ENCODE measurements around the gene PAPOLG.

The PAPOLG gene

GRCh38 chr2:60756097-60757087, at the start of gene PAPOLG:
Gene PAPOLG (plus strand): TSS chr2:60756268. CDS start chr2:60756479, 211 bp downstream.
- DNase-seq: peak; percentile 94

DNA sequence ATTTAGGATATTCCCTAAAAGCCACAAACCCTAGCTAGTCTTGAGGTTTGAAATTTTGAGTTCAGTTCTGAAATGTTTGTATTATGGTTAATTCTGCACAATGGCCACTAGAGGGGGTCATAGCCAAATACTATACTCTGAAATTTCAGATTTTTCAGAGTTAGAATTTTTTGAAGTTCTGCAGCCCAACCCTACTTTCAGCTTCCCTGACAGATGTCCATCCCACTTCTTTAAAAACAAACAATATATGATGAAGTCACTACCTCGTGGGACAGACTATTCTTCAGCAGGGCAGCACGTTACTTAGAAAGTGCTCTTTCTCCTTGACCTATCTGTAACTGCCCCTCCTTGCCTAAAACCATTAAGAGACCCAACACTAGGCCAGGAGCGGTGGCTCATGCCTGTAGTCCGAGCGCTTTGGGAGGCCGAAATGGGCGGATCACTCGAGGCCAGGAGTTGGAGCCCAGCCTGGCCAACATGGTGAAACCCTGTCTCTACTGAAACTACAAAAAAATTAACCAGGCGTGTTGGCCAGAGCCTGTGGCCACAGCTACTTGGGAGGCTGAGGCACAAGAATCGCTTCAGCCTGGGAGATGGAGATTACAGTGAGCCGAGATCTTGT, 48.2 kb upstream of the PAPOLG start:
- DNase-seq: peak; percentile 46

DNA sequence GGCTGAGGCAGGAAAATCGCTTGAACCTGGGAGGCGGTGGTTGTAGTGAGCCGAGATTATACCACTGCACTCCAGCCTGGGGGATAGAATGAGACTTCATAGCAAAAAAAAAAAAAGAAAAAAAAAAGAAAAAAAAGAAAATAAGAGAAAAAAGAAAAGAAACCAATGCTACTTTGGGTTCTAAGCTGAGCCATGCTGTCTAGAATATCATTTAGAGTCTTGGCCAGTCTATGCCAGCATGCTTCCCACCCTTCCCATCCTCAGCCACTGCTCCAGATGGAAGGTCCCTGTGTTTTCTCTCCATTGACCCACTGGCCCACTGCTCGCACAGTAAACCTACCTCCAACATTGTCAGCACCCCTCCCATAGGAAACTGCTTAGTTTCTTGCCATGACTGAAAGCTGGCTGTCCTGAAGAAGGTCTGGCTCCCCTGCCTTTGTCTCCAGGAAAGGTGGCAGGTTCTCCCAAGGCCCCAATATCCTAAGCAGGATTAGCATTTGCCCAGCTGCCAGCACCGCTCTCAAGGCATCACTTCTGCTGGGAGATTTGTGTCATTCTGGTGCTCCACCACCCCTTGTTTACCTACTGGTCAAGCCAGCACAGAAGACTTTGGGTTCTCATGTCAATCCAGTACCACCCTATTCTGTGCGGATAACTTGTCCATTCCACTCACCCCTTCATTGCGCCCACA, 47.3 kb upstream of the PAPOLG start:
- no peak for DNase-seq

GRCh38 chr2:60710707-60711106, 45.4 kb upstream of the PAPOLG start:
- DNase-seq: no peak

DNA sequence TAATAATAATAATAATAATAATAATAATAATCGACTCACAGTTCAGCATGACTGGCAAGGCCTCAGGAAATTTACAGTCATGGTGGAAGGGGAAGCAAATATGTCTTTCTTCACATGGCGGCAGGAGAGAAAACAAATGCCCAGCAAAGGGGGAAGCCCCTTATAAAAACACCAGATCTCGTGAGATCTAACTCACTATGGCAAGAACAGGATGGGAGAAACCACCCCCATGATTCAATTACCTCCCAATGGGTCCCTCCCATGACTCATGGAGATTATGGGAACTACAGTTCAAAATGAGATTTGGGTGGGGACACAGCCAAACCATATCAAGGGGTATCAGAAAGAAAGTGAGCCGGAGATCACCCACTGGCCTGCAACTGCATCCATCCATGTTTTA, 40.5 kb upstream of the PAPOLG start:
- no peak for DNase-seq

DNA sequence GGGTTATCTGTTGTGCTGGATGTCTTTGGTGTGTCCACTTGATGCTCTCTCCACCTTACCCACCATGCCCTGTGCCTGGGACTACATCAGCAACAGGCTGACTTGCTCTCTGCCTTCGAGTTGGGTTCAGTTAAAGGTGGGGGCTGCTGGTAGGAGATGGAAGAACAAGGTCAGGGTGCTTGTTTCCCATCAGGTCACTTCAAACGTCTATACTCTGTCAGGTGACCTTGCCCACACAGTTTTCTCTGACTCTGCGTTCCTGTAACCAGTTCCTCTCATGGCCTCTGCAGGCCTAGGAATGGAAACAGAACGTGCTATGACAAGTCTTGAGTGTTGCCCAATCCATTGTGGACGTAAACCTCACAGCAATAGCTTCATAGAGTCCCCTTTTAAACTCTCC, 38.4 kb upstream of the PAPOLG start:
- no peak for DNase-seq

DNA sequence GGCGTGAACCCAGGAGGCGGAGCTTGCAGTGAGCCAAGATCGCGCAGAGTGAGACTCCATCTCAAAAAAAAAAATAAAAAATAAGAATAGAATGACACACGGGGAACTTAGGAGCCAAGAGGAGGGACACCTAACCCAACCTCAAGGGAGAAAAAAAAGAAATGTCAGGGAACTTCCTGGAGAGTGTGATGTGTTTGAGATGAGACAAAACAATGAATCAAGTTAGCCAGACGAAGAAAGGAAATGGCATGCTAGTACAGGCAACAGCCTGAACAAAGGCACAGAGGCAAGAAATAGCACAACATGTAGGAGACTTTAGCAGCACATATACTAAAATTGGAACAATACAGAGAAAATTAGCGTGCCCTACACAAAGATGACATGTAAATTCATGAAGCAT, 36.7 kb upstream of the PAPOLG start:
- no peak for DNase-seq

DNA sequence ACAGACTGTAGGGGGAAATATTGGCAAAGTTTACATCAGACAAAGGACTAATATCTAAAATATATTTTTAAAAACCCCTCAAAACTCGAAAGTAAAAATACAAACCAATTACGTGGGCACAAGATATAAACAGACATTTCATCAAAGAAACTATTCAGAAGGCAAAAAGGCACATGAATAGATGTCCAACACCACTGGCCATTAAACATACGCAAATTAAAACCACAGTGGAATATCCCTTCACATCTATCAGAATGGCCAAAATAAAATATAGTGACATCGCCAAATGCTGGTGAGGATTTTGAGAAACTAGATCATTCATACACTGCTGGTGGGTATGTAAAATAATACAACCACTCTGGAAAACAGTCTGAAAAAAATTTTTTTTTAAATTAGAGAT, 30.6 kb upstream of the PAPOLG start:
- no peak for DNase-seq

GRCh38 chr2:60728855-60729254, 27.2 kb upstream of the PAPOLG start:
- DNase-seq: no peak

- DNase-seq: peak; percentile 38
These were observed 20.4 kb upstream of the PAPOLG start for GRCh38 chr2:60735496-60736250.

DNA sequence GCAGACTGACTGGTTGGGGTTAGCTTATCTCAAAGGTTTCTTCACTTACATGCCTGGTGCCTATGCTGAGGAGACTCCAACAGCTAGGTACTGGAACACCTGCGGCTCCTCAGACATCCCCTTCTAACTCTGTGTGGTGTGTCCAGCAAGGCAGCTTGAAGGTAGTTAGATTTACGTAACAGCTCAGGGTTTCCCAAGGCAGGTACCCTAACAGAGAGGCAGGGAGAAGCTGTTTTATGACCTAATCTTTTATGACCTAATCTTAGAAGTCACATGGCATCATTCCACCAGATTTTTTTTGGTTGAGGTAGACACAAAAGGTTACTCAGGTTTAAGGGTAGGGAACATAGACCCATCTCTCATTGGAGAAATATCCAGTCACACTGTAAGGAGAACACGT, 17.4 kb upstream of the PAPOLG start:
- DNase-seq: no peak

DNA sequence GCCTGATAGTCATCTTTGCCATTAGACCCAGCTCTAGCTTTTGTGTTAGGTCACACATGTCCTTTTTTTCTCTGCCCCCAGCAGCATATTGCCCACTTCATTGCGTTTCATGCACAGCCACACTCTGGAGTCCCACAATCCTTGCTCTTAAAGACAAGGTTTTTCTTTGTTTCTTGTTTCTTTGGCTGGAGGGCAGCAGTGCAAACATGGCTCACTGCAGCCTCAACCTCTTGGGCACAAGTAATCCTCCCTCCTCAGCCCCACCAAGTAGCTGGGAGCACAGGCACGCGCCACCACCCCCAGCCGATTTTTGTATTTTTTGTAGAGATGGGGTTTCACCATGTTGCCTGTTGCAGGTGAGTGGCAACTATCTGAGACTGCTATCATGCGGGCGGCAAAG, 16.9 kb upstream of the PAPOLG start:
- no peak for DNase-seq

GRCh38 chr2:60741576-60741975, 14.5 kb upstream of the PAPOLG start:
- DNase-seq: peak; percentile 26

DNA sequence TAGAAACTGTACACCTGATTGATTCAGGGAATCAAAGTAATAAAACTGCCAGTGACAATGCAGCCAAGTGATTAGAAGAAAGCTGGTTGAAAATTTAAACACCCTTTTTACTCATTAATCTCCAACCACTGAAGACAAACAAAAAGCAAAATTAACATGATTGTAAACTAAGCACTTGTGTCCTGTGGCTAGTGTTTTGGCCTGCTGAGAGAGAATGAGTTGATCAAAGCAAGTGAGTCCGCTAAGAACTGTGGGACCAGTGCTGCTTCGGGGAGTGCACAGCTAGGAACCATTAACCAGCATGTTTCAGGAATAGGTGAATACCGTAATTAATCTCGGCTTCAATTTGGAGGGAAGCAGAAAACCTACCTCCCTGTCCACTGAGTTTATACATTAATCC, 13.6 kb upstream of the PAPOLG start:
- no peak for DNase-seq

GRCh38 chr2:60745330-60745729, 10.7 kb upstream of the PAPOLG start:
- DNase-seq: no peak

DNA sequence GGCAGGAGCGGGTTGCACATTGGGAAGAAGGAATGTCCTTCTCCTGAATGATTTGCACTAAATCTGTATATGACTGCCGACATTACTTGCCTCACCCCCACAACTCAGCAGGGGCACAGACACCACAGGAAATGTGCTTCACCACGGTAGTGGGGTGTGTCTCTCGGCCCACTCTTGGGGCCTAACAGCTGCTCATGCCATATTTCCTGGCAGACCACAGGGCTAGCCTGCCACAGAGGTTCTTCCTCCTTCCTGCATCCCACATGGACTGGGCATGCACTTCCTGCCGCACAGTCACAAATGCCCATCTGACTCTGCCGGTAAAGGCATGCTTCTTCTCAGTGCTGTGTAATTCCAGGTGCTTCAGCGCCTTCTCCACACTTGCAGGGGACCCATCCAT, 10.3 kb upstream of the PAPOLG start:
- no peak for DNase-seq

- DNase-seq: no peak
These were observed 9.8 kb upstream of the PAPOLG start for GRCh38 chr2:60746318-60746717.

DNA sequence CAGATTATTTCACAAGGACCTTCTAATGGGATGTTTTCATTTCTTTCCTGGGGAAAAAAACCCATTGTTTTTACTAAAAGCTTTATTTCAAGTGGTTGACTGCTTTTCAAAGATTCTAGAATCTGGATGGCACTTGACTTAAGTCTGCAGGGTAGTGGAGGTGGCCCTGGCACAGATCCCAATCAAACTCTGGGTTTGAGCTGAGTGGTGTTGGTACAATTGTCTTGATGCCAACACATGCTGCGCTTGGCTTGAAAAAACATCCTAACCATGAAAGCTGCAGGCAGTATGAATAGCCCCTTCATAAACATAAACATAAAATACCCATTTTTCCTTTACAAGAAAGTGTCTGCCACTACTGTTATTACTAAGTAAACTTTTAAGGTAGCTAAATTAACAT, 3.6 kb downstream of the PAPOLG start:
- no peak for DNase-seq

- peak; percentile 11 for DNase-seq
These were observed 8.9 kb downstream of the PAPOLG start for GRCh38 chr2:60764736-60765534.

- DNase-seq: no peak
These were observed 10.2 kb downstream of the PAPOLG start for GRCh38 chr2:60766283-60766682.

DNA sequence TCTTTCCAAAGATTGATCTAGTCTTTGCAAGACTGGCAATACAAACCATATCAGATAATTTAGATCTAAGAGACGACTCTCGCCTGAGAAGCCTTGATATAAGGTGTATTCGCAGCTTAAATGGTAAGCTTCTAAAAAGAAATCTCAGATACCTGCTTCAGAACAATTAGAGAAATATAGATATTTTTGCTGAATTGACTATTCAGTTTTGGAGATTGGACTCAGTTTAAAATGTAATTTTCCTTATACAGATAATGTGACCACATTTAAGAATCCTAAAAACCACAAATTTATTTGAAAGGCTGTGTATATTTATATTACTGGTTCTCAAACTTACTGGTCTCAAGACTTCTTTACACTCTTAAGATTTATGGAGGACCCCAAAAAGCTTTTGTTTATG, 15.4 kb downstream of the PAPOLG start:
- DNase-seq: no peak

GRCh38 chr2:60775048-60775639, 19.1 kb downstream of the PAPOLG start:
- no peak for DNase-seq

Data from hematopoietic multipotent progenitor cell treated with erythropoietin and hydrocortisone succinate and interleukin-3 and kit ligand, for 8 days (in vitro differentiated cells).